ES-I3 (cell line): ENCODE results near the gene ABCA7.

Source experiments
- H3K36me3 ChIP-seq: 2 replicates; pipeline ENCODE4 v1.6.1; 2013; ENCODE audit warnings: mild to moderate bottlenecking, low read length, control low read depth, moderate library complexity; ENCODE audit not compliant: insufficient read depth
- H3K4me1 ChIP-seq: 2 replicates; pipeline ENCODE4 v1.6.1; 2013; ENCODE audit warnings: mild to moderate bottlenecking, control low read depth, low read length; ENCODE audit not compliant: insufficient read depth
- H3K9ac ChIP-seq: 2 replicates; pipeline ENCODE4 v1.6.1; 2013; ENCODE audit warnings: low read depth, mild to moderate bottlenecking, low read length, moderate library complexity
- H3K9me3 ChIP-seq: 2 replicates; pipeline ENCODE4 v1.6.1; 2013; ENCODE audit warnings: mild to moderate bottlenecking, low read length, moderate library complexity; ENCODE audit not compliant: control insufficient read depth, insufficient read depth

The ABCA7 gene

DNA sequence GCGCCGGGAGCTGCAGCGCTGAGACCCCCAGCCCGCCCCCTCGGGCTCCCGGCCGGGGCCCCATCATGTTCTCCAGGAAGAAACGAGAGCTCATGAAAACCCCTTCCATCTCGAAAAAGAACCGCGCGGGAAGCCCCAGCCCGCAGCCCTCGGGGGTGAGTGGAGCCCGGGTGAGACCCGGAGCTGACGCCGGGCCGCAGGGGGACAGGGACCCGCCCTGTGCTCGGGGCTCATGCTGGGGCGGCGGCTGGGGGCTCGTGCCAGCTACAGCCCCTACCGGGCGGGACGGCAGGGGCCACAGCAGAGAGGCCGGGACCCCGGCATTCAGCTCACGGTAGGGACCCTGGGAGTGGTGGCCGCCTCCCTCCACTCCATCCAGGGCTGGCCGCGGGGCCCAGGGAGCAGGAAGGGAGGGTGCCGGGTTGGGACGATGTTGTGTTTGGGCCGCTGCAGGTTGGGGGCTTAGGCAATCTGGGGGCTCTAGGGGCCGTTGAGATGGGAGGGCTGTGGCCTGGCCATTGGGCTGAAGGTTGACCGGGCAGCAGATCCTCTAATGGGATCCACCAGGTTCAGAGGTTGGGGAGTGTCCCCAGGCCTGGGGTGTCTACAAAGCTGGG lies 27.5 kb downstream of the ABCA7 start:
- Histone ChIP-seq H3K4me1 (peaks cover 7% of the 10 kb centered on the region; the same call in 1 of the 2 replicates), H3K9ac (peak overlapping the region; percentile 49; the same call in 1 of the 2 replicates), H3K9me3 (no peaks in the 10 kb centered on the region), H3K36me3 (no peaks in the 10 kb centered on the region)

DNA sequence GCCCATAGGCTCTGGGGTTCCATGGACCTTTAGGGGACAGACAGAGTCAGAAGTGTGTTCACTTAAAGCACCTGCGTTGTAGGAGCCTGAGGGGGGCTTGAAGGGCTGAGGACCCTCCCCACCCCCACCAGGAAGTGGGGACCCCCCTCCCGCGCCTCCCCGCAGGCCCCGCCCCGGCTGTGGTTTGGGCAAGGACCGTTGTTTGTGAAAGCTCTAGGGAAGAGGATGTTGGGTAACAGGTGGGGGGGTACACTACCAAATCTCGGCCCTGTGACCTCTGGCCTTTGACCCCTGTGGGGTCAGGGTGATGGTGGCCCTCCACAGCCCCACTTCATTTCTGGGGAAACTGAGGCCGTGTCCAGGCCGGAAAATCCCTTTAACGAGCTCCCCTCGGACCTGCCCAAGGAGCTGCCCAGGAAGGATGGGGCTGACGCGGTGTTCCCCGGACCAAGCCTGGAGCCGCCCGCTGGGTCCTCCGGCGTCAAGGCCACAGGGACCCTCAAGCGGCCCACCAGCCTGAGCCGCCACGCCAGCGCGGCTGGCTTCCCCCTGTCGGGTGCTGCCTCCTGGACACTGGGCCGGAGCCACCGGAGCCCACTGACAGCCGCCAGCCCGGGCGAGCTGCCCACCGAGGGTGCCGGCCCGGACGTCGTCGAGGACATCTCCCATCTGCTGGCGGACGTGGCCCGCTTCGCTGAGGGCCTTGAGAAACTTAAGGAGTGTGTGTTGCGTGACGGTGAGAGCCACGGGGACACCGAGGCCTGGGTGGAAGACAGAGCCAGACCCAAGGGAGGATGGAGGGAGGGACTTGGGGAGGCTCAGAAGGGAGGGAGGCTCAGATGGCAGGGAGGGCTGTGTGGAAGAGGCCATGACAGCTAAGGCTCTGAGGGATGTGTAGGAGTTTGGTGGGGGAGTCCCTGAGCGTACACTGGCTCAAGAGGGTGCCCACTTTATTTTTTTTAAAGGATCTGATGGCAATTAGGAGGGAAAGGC lies 28.4 kb downstream of the ABCA7 start:
- peaks cover 7% of the 10 kb centered on the region; the same call in 1 of the 2 replicates for H3K4me1 ChIP-seq
- no peak overlapping the region; the same call in 1 of the 2 replicates for H3K9ac ChIP-seq
- H3K9me3 ChIP-seq = no peaks in the 10 kb centered on the region
- H3K36me3 ChIP-seq = no peaks in the 10 kb centered on the region

DNA sequence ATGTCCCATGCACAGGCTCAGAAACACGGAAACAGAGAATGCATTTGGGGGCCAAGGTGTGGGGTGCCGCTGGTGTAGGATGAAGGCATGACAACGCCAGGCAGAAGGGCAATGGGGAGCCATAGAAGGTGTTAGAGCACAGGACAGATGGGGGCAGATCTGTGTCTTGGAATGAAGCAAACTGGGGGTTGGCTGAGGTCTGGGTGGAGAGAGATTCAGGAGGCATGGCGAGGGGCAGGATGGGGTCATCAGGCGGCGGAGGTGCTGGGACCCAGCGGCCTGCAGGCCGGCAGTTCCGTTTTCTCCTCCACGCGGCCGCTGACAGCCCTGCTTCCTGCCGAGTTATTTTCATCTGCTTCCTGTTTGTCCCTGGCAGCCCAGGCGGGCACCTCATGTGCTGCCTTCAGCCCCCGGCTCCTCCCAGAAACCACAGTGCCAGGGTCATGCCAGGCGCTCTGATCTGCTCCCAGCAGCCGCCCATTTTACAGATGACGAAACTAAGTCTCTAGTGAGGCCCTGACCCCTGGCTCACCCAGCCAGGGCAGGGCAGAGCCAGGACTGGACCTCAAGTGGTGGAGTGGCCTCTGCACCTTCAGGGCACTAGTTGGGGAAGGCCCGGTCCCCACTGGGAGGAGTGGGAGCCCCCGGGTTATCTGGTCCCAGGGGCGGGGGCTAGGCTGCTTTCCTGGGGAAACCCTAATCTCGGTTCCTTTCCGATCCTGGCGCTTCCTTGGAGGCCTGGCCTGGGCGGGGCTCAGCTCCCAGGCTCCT lies 29.3 kb downstream of the ABCA7 start:
- Histone ChIP-seq H3K36me3 (no peaks in the 10 kb centered on the region), H3K4me1 (peaks cover 7% of the 10 kb centered on the region; the same call in 1 of the 2 replicates)

DNA sequence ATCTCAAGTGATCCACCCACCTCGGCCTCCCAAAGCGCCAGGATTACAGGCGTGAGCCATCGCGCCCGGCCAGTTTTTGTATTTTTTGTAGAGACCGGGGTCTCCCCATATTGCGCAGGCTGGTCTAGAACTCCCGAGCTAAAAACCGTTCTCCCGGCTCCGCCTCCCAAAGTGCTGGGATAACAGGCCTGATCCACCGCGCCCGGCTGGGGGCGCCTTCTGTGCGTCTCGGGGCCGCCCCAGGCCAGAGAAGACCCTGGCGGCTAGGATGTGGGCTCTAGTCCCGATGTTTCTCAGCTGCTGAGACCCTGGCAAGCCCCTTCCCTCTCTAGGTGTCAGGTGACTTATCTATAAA lies 30.6 kb downstream of the ABCA7 start:
- peaks cover 7% of the 10 kb centered on the region; the same call in 1 of the 2 replicates for H3K4me1 ChIP-seq
- peak overlapping the region; percentile 60 for H3K9ac ChIP-seq
- no peaks in the 10 kb centered on the region for H3K9me3 ChIP-seq

More for the DNA sequence above, 29.3 kb downstream of the ABCA7 start:
- Histone ChIP-seq H3K9me3 (no peaks in the 10 kb centered on the region), H3K9ac (no peak overlapping the region)

DNA sequence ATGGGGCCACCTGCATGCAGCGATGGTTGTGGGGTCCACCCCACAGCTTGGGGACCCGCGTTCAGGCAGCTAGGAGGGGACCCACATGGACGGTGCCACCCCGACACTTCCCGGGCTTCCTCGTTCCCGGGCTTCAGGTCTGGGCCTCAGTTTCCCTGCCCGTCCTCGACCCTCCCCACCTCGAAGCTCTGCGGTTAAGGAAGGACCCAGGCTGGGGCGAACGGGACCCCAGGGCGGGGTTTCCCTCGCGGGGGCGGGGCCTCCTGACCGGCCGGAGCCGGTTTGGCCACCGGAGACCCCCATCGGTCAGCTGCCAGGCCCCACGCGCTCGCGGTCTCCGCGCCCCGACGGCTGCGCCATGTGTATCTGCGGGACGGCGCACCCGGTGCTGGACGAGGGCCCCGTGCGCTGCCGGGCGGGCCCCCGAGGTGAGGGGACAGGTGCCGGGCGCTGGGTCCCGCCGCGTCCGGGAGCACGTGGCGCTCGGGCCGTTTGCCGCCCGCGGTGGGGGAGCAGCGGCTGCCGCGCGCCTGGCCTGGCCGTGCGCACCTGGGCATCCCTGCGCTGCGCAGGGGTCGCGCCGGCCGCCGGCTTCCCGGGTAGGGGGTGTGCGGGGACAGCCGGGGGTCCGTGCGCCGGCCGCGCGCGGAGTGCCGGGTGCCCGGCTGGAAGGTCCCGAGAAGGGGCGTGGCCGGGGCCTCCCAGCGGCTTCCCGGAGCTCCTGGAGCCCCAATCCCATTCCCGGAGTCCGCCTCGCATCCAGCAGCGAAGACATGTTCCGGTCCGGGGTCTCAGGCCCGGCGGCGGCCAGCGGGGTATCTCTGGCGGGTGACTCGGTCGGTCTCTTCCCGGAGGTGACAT lies 31.3 kb downstream of the ABCA7 start:
- Histone ChIP-seq H3K9ac (peak overlapping the region; percentile 60), H3K4me1 (peaks cover under 1% of the 10 kb centered on the region; the same call in 1 of the 2 replicates)

More for the DNA sequence above, 30.6 kb downstream of the ABCA7 start:
- H3K36me3 ChIP-seq = no peaks in the 10 kb centered on the region

DNA sequence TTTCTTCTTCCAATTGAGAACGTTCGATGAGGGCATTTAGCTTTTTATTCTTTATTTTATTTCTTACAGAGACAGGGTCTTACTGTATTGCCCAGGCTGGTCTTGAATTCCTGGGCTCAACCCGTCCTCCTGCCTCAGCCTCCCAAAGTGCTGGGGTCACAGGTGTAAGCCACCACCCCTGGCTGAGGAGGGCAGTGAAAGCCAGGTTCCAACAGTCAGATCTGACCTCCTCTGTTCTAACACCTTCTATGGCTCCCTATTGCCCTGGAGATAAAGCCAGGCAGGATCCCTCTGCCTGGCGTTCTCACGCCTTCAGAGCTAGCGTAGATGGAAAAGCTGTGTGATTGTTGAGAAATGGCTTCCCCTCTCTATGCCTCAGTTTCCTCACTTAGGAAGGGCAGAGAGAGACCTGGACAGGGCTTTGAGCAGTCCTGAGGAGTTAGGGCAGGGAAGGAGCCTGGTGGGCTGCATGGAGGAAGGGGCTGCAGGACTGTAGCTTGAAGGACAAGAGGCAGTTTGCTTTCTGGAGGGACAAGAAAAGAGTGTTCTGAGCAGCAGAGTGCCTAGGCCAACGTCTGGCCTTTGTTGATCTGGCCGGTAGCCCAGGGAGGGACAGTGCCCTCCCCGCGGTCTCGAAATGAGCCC lies 32.6 kb downstream of the ABCA7 start:
- Histone ChIP-seq H3K4me1 (no peaks in the 10 kb centered on the region), H3K9me3 (no peaks in the 10 kb centered on the region), H3K36me3 (peaks cover 3% of the 10 kb centered on the region), H3K9ac (no peak overlapping the region)

More for the DNA sequence above, 31.3 kb downstream of the ABCA7 start:
- H3K36me3 ChIP-seq = peaks cover 3% of the 10 kb centered on the region
- H3K9me3 ChIP-seq = no peaks in the 10 kb centered on the region

DNA sequence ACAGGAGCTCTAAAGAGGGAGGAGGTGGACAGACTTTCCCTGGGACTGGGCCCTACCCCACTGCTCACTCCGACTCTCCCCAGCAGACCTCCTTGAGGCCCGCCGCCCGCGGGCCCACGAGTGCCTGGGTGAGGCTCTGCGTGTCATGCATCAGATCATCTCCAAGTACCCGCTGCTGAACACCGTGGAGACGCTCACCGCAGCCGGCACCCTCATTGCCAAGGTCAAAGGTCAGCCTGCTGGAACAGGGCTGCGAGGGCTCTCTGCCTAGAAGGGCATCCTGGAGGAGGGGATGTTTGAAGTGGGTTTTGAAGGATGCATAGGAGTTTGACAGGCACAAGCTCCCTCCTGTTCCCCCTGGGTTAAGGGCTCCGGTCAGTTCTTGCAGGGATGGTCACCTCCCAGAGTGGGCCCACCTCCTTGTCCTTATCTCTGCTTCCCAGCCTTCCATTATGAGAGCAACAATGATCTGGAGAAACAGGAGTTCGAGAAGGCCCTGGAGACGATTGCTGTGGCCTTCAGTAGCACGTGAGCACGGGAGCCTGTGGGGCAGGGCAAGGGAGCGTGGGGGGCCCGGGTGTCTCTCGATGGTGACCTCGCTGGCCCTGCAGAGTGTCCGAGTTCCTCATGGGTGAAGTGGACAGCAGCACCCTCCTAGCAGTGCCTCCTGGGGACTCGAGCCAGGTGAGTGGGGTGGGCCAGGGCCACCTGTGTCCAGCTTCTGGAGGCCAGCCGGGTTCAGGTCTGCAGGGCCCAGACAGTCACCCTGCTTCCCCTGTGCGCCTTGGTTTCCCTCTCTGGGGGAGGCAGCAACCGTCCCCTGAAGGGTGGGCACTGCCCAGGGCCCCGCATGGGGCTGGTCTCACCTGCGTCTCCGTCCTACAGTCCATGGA lies 33.4 kb downstream of the ABCA7 start:
- peaks cover 3% of the 10 kb centered on the region for H3K36me3 ChIP-seq
- H3K9ac ChIP-seq = no peak overlapping the region
- no peaks in the 10 kb centered on the region for H3K4me1 ChIP-seq
- H3K9me3 ChIP-seq = no peaks in the 10 kb centered on the region

DNA sequence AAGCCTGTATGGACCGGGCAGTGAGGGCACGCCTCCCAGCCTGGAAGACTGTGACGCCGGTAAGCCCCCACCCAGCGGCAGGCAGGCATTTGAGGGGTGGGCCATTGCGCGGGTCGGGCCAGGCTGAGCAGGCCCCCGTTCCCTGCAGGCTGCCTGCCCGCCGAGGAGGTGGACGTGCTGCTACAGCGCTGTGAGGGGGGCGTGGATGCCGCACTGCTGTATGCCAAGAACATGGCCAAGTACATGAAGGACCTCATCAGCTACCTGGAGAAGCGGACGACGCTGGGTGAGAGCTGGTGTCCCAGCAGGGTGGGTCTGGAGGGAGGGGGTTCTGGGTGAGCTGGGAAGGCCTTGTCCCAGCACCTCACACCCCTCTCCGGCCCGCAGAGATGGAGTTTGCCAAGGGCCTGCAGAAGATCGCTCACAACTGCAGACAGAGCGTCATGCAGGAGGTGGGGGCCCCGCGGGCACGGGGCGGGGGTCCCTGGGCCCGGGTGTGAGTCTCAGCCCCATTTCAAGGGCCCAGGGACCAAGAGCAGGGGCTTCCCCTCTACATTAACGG lies 34.1 kb downstream of the ABCA7 start:
- H3K4me1 ChIP-seq = no peaks in the 10 kb centered on the region
- peaks cover 3% of the 10 kb centered on the region for H3K36me3 ChIP-seq
- no peak overlapping the region for H3K9ac ChIP-seq
- H3K9me3 ChIP-seq = no peaks in the 10 kb centered on the region

DNA sequence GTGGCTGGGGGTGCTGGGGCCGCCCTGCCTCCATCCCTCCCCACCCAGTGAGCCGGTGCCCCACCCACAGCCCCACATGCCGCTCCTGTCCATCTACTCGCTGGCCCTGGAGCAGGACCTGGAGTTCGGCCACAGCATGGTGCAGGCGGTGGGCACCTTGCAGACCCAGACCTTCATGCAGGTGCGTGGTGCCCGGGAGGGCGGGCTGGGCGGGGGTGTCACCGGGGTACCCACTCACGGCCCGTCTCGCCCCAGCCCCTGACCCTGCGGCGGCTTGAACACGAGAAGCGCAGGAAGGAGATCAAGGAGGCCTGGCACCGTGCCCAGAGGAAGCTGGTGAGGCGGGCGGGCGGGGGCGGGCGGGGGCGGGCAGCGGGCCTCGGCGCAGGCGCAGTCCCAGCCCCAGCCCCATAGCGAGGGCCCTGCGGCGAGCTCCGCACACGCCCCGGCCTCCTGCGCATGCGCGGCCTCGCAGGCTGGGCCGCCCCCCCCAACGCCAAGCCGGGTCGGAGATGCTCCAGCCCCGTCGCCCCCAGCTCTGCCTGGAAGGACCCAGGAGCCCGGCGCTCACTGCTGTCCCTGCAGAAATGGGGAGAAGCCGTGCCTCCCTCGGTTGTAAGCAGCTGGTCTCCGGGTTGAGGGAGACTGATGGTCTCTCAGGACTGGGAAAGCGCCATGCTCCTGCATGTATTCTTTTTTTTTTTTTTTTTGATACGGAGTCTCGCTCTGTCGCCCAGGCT lies 34.8 kb downstream of the ABCA7 start:
- H3K9ac ChIP-seq = no peak overlapping the region
- H3K9me3 ChIP-seq = no peaks in the 10 kb centered on the region
- H3K4me1 ChIP-seq = no peaks in the 10 kb centered on the region
- peaks cover 3% of the 10 kb centered on the region for H3K36me3 ChIP-seq

DNA sequence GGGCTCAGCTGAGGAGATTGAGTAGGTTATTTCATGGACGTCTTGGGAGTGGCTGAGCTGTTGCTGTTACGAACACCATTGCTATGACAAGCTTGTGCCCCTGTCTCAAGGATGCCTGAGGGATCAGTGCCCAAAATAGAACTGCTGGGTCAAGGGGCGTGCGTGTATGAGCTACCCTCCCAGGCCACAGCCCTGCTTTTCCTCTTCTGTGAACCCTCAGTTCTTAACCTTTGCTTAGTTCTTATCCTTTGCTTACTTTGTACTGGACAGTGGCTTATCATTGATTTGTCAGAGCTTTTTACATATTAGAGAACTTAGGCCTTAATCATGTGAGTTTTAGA lies 36.1 kb downstream of the ABCA7 start:
- Histone ChIP-seq H3K4me1 (no peaks in the 10 kb centered on the region), H3K9me3 (no peaks in the 10 kb centered on the region), H3K9ac (no peak overlapping the region), H3K36me3 (peaks cover 3% of the 10 kb centered on the region)

DNA sequence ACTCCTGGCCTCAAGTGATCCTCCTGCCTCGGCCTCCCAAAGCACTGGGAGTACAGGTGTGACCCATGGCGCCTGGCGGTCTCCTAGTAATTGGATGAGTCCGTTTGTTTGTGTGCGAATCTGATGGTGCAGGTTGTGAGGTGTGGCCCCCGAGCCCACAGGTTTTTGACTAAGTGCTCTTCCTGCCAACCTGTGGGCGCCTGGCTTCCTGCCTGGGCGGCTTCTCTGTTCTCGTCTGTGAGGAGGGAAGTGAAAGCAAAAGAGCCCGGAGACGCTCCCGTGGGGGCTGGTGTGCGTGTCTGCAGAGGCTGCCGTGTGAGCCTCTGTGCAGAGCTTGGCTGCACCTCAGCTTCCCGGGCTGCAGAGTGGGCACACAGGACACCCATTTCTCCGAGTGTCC lies 37.0 kb downstream of the ABCA7 start:
- Histone ChIP-seq H3K36me3 (peaks cover 3% of the 10 kb centered on the region), H3K4me1 (no peaks in the 10 kb centered on the region), H3K9me3 (no peaks in the 10 kb centered on the region), H3K9ac (no peak overlapping the region)

DNA sequence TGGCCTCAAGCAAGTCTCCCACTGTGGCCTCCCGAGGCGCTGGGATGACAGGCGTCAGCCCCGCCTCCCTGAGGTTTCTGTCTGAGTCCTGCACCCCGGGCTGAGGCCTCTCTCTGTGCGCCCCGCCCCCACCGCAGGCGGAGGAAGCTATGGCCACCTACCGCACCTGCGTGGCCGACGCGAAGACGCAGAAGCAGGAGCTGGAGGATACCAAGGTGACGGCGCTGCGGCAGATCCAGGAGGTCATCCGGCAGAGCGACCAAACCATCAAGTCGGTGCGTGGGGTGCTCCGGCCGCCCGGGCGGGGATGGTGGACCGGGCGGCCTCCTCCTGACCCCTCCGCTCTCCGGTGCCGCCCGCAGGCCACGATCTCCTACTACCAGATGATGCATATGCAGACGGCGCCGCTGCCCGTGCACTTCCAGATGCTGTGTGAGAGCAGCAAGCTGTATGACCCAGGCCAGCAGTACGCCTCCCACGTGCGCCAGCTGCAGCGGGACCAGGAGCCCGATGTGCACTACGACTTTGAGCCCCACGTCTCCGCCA lies 39.7 kb downstream of the ABCA7 start:
- Histone ChIP-seq H3K9ac (no peak overlapping the region), H3K9me3 (no peaks in the 10 kb centered on the region), H3K4me1 (no peaks in the 10 kb centered on the region), H3K36me3 (peaks cover 3% of the 10 kb centered on the region)
